ENCODE measurements around the gene MDH2.
A peak's percentile ranks its signal among the peaks of the same experiment; 100 is the strongest.
"Not testable (repeated sequence)": the region's sequence is repeated elsewhere in the genome, so short reads cannot be mapped to it uniquely, and the experiment has no call there.

The MDH2 gene

GRCh38 chr7:76071316-76072242 is 23.7 kb downstream of the MDH2 start:
- no peak for DNase-seq (ENCODE audit: low read depth)

GRCh38 chr7:76072243-76073148 is 24.6 kb downstream of the MDH2 start:
- no peak for DNase-seq (ENCODE audit: low read depth)

- no peak for DNase-seq (ENCODE audit: low read depth)
Measured at GRCh38 chr7:76073335-76073990, 25.6 kb downstream of the MDH2 start.

DNA sequence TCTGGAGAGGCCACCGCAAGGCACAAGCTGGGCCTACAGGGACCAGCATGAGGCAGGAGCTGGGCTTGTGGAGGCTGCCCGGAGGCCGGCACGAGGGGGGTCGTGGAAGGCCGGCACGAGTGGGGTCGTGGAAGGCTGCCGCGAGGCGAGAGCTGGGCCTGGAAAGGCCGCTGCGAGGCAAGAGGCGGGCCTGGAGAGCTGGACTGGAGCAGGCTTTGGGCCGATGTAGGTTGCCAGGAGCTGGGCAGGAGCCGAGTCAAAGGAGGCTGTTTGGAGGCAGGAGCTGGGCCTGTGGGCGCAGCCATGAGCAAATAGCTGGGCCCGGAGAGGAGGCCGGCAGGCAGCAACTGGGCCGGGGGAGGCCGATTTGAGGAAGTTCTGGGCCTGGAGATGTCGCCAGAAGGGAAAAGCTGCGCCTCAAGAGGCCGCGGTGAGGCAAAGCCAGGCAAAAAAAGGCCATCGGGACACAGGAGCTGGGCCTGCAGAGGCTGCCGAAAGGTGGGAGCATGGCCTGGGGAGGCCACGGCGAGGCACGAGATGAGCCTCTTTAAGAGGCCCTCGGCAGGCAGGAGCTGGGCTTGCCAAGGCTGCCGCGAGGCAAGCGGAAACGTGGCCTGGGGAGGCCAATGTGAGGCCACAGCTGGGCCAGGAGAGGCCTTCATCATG is 26.5 kb downstream of the MDH2 start:
- DNase-seq (ENCODE audit: low read depth) = no peak

DNA sequence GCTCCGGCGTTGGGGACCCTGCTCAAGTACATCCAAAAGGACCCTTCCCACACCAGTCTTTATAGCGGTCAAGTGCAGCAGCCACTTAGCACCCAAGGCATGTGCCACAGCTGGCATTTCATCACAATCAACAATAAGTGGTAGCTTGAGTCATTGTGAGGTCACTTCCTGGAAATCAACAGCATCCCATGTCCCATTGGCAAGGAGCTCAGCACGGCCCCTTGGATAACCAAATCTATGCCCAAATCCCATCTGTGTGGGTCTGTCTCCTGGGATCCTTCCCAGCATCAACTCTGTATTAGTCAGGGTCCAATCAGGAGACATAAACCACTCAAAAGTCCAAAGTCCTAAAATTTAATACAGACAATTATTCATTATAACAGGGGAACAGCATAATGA is 27.1 kb downstream of the MDH2 start:
- DNase-seq (ENCODE audit: low read depth) = no peak

DNA sequence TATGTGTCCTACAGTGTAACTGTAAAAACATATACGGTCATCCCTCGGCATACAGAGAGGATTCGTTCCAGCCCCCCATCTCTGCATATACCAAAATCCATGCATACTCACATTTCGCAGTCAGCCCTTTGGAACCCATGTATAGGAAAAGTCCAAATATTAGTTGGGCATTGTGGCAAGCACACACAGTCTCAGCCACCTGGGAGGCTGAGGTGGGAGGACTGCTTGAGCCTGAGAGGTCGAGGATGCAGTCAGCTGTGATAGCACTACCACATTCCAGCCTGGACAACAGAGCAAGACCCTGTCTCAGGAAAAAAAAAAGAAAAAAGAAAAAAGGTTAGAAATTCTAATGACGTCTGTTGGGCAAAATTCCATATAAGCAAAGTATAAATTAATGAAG is 29.1 kb downstream of the MDH2 start:
- no peak for DNase-seq (ENCODE audit: low read depth)

- no peak for DNase-seq (ENCODE audit: low read depth)
Measured at GRCh38 chr7:76077435-76077834, 29.5 kb downstream of the MDH2 start.

DNA sequence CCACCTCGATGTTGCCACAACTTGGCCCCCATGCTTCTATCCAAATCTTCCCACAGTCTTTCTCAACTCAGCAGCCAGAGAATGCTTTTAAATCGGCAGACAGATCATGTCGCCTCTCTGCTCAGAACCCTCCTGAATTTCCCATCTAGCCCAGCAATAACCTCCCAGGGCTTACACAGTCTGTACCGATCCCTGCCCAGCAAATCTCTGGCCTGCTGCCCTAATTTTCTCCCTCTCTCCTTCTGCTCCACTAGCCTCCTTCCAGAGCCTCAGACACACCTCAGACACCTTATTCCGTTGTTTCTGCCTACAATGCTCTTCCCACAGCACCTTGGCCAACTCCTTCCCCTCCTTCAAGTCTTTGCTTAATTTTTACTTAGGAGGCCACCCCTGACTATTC is 32.3 kb downstream of the MDH2 start:
- no peak for DNase-seq (ENCODE audit: low read depth)

DNA sequence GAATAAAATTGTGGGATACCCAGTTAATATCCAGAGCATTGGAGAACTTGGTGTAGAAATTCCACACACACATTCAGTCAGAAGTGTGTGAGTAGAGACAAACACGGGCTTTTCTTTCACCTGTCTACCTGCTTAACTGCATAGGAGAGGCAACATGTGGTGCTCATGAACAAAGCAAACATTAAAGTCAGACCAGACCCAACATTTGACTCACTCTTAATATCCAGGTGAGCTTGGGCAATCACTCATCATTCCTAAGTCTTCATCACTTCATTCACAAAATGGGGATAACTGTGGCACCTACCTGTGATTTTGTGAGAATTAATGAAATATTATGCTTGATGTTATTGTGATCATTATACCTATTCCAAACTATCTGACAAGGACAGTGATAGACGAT is 36.2 kb downstream of the MDH2 start:
- DNase-seq (ENCODE audit: low read depth) = not testable (repeated sequence)

DNA sequence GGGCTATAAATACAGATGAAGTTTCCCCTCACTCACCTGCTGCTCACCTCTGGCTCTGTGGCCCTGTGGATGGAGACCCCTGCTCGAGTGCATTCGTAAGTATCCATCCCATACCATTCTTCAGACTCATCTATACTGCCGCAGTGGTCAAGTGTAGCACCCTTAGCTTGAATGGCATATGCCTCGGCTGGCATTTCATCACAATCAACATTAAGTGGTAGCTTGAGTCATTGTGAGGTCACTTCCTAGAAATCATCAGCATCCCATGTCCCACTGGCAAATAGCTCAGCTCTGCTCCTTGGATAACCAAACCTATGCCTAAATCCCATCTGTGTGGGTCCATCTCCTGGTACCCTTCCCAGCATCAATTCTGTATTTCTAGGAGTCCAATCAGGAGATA is 38.2 kb downstream of the MDH2 start:
- DNase-seq (ENCODE audit: low read depth) = no peak

DNA sequence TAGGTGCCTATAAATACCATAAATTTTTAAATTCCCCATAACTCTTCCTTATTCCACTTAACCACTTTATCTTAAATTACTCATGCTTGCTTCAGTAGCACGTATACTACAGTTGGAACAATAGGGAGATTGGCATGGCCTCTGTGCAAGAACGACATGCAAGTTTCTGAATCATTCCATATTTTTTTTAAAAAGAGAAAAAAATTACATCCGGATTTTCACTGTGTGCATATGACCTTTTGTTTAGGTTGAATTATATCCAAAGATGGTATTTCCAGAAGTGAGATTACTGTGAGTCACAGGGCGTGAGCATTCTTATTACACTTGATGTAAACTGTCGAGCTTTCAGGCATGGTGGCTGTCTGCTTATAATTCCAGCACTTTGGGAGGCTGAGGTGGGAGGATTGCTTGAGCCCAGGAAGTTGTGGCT is 39.5 kb downstream of the MDH2 start:
- DNase-seq (ENCODE audit: low read depth) = peak; percentile 45

GRCh38 chr7:76089865-76090475 is 42.1 kb downstream of the MDH2 start:
- no peak for DNase-seq (ENCODE audit: low read depth)

DNA sequence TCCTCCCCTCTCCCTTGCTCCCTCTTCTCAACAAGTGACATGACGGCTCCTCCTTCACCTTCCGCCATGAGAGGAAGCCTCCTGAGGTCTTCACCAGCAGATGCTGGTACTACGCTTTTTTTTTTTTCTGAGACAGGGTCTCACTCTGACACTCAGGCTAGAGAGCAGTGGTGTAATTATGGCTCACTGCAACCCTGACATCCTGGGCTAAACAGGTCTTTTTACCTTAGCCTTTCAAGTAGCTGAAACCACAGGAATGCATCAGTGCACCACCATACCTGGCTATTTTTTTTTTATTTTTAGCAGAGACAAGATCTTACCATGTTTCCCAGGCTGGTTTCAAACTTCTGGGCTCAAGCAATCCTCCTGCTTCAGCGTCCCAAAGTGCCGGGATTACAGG is 43.6 kb downstream of the MDH2 start:
- DNase-seq (ENCODE audit: low read depth) = no peak

GRCh38 chr7:76093531-76093930 is 45.6 kb downstream of the MDH2 start:
- not testable (repeated sequence) for DNase-seq (ENCODE audit: low read depth)

GRCh38 chr7:76094326-76094725 is 46.4 kb downstream of the MDH2 start:
- DNase-seq (ENCODE audit: low read depth) = not testable (repeated sequence)

- DNase-seq (ENCODE audit: low read depth) = no peak
Measured at GRCh38 chr7:76095908-76096307, 48.0 kb downstream of the MDH2 start.

GRCh38 chr7:76101693-76102437 is 54.0 kb downstream of the MDH2 start:
- DNase-seq (ENCODE audit: low read depth) = not testable (repeated sequence)

GRCh38 chr7:76103788-76104187 is 55.9 kb downstream of the MDH2 start:
- not testable (repeated sequence) for DNase-seq (ENCODE audit: low read depth)

- not testable (repeated sequence) for DNase-seq (ENCODE audit: low read depth)
Measured at GRCh38 chr7:76106130-76106529, 58.2 kb downstream of the MDH2 start.

GRCh38 chr7:76106893-76107292 is 59.0 kb downstream of the MDH2 start:
- DNase-seq (ENCODE audit: low read depth) = no peak
